Ovary (tissue), 9 donors: ENCODE measurements around the gene EXOC6B. TPM values are rescaled to one million over a fixed set of nuclear protein-coding genes. Genes with fewer than 3 reads are reported as not detected.

ENCODE experiments used
- DNase-seq, 5 donors: peaks; one replicate each; pipeline ENCODE4 v3.0.0-alpha.2; 2019 to 2020
- H3K27ac ChIP-seq, 2 donors: fragments of 200-600 bp; one replicate each; pipeline versions ENCODE4 v1.5.1 to v1.8.0; 2019 to 2022
- H3K27me3 ChIP-seq: fragments of 200-600 bp; one replicate; pipeline ENCODE4 v1.8.0; 2022
- H3K36me3 ChIP-seq: fragments of 200-600 bp; sonication (generic); one replicate; pipeline ENCODE4 v1.5.1; 2019
- H3K4me1 ChIP-seq: one replicate; pipeline ENCODE4 v1.8.1; 2013; ENCODE audit warnings: mild to moderate bottlenecking, moderate library complexity; ENCODE audit not compliant: insufficient read depth
- H3K4me3 ChIP-seq: fragments of 200-600 bp; sonication (generic); one replicate; pipeline ENCODE4 v1.5.1; 2017
- H3K9me3 ChIP-seq, 2 donors: fragments of 200-600 bp in 1 of 2; sonication (generic) in 1 of 2; one replicate each; pipeline versions ENCODE4 v1.5.1 to v1.8.1; 2013 to 2019; ENCODE audit warnings: mild to moderate bottlenecking in 1 of 2, moderate library complexity in 1 of 2
- EP300 ChIP-seq: sonication (generic); formaldehyde crosslinking; IDR thresholded peaks from one replicate; pipeline ENCODE4 v1.6.1; 2017; ENCODE audit warnings: antibody characterized with exemption
- POLR2A ChIP-seq: fragments of 450-650 bp; IDR thresholded peaks from one replicate; pipeline ENCODE4 v1.6.1; 2017; ENCODE audit warnings: antibody characterized with exemption, mild to moderate bottlenecking, moderate library complexity
- WGBS, 3 donors: extraction: QIAGEN DNeasy Blood & Tissue Kit in 1 of 3; methylation state at CpG; one replicate each; pipeline versions ENCODE4 v1.1.5 to v1.1.7; 2013 to 2017; 5-methylcytosine and 5-hydroxymethylcytosine counted together
- intact Hi-C, 4 donors: fragments of 100-400 bp; cut with DNase I; formaldehyde crosslinking; loops; one replicate each; pipeline versions ENCODE4 v1.11.0 to v1.15.1; 2022 to 2023
- polyA plus RNA-seq, 2 donors: library from polyadenylated mRNA; stranded (reverse); fragments of 200-250 nt in 1 of 2; fragments of 350-450 nt in 1 of 2; fragmentation: Illumina TruSeq in 1 of 2; extraction: RNeasy Lipid Tissue Mini Kit (QIAGEN cat#74804) in 1 of 2; gene quantifications; one replicate each; pipeline ENCODE4 v1.2.3, GENCODE V29; 2013 to 2014
- total RNA-seq, 7 donors: library from RNA; depleted of rRNA in 2 of 7; stranded (reverse); fragments of >200 nt in 2 of 7; fragmentation: NEBNext Ultra II Directional in 3 of 7; extraction: Animal tissue kit (Norgen Biotek cat#: 25700) in 3 of 7; gene quantifications; one replicate each; pipeline versions ENCODE4 v1.1.0 to v1.2.4, GENCODE V29; 2016 to 2023
- TF ChIP-seq, protein P1 (sequence below), 3 donors: fragments of 450-650 bp in 2 of 3; fragments of 200-600 bp in 1 of 3; IDR thresholded peaks; one replicate each; pipeline versions ENCODE4 v1.5.1 to v1.8.0; 2016 to 2022; ENCODE audit warnings: antibody characterized with exemption in 3 of 3, mild to moderate bottlenecking in 1 of 3
- donor health status: DM: no; HTN: no; CAD: no; lungs with moderate emphysema.
- donor health status: DM: no; HTN: no; CAD: no.
- donor health status: Bipolar disorder and iron deficiency.
- donor health status: DM: yes; HTN: yes; CAD: no.
- donor health status: DM: no; HTN: no; CAD: no.
- donor health status: DM: yes; HTN: yes; CAD: no.

EXOC6B gene
- total and polyA plus RNA-seq, 9 donors = 11.9 to 84.9 (median 57.8) TPM

DNA sequence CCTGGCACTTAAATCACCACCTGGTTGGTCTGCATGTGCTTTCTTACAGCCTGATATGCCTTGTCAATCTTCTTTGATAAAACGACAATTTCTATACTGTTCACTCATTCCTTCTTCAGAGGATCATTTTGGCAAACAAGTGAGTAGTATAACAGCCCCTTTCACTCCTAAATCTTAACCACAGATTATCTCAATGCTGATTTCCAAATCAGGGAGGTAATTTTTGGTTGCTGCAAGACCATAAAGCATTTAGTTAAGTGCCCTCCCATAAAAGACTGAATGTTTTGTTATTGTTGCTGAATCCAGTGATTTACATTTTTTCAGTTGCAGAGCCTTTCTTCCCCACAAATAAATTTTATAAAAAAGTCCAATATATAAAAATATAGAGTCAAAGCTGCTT lies 549.0 kb downstream of the EXOC6B start:
- Histone ChIP-seq H3K27me3 (no peaks in the 10 kb centered on the region), H3K36me3 (no peaks in the 10 kb centered on the region), H3K4me1 (peaks cover 5% of the 10 kb centered on the region), H3K9me3 (no peaks in the 10 kb centered on the region), H3K27ac (no peak overlapping the region), H3K4me3 (no peak overlapping the region)
- intact Hi-C loops = no loop called here
- TF ChIP-seq, protein P1, sequence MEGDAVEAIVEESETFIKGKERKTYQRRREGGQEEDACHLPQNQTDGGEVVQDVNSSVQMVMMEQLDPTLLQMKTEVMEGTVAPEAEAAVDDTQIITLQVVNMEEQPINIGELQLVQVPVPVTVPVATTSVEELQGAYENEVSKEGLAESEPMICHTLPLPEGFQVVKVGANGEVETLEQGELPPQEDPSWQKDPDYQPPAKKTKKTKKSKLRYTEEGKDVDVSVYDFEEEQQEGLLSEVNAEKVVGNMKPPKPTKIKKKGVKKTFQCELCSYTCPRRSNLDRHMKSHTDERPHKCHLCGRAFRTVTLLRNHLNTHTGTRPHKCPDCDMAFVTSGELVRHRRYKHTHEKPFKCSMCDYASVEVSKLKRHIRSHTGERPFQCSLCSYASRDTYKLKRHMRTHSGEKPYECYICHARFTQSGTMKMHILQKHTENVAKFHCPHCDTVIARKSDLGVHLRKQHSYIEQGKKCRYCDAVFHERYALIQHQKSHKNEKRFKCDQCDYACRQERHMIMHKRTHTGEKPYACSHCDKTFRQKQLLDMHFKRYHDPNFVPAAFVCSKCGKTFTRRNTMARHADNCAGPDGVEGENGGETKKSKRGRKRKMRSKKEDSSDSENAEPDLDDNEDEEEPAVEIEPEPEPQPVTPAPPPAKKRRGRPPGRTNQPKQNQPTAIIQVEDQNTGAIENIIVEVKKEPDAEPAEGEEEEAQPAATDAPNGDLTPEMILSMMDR (IDR thresholded peaks at IDR 0.05) = no peak
- TF ChIP-seq POLR2A = no peak
- TF ChIP-seq EP300 = no peak
- DNase-seq = no peak
- WGBS, 3 donors = 36 to 46% (median 38%) methylated on average over 1 of the region's 1 CpG

DNA sequence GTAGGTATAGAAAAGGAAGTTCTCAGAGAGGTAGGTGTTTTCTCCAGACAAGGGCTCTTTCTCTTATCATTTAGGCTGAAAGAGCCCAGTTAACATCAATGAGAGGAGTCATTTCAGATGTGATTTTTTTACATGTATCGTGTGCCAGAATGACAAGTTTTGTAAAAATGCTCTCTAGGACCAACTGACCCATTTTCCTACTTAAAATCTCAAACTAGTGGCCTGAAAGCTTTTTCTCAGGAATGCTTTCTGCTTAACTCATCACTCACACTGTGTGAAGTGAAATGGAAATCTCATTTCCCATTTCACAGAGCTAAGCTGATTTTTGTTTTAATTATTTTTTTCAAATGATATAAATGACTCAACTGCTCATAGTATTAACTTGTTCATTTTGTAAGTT lies 549.5 kb downstream of the EXOC6B start:
- TF ChIP-seq EP300 (no peak), POLR2A (no peak)
- TF ChIP-seq, protein P1 (IDR thresholded peaks at IDR 0.05) = no peak
- Histone ChIP-seq H3K4me3 (no peak overlapping the region), H3K9me3 (no peaks in the 10 kb centered on the region), H3K36me3 (no peaks in the 10 kb centered on the region), H3K27me3 (no peaks in the 10 kb centered on the region), H3K4me1 (peaks cover 8% of the 10 kb centered on the region), H3K27ac (no peak overlapping the region)
- WGBS, 3 donors = 51 to 74% (median 56%) methylated on average over 1 of the region's 1 CpG
- intact Hi-C loops = no loop called here
- DNase-seq = no peak

DNA sequence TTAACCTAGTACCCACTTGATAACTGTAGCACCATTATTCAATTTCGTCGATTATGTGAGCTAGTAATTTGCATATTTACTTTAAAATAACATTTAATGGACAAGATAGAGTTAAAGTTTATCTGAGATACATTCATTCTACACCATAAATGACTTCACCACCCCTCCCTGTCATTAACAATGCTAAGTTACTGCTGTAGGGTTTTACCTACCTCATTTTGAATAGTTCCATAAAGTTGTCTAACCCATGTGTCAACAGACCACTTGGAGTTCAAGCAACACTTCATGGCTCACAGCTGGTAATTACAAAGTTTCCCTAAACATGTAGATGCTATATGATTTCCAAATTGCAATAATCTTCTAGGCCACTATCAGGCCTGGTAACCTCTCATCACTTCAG lies 550.7 kb downstream of the EXOC6B start:
- intact Hi-C loops = no loop called here
- H3K27me3 ChIP-seq = no peaks in the 10 kb centered on the region
- no peak for DNase-seq
- TF ChIP-seq EP300 (no peak), POLR2A (no peak)
- TF ChIP-seq, protein P1 (IDR thresholded peaks at IDR 0.05) = no peak
- 14 to 52% (median 16%) methylated on average over 2 of the region's 2 CpGs for WGBS, 3 donors
- no peaks in the 10 kb centered on the region for H3K9me3 ChIP-seq
- H3K4me1 ChIP-seq = peaks cover 8% of the 10 kb centered on the region
- H3K36me3 ChIP-seq = no peaks in the 10 kb centered on the region
- H3K4me3 ChIP-seq = no peak overlapping the region
- no peak overlapping the region for H3K27ac ChIP-seq

DNA sequence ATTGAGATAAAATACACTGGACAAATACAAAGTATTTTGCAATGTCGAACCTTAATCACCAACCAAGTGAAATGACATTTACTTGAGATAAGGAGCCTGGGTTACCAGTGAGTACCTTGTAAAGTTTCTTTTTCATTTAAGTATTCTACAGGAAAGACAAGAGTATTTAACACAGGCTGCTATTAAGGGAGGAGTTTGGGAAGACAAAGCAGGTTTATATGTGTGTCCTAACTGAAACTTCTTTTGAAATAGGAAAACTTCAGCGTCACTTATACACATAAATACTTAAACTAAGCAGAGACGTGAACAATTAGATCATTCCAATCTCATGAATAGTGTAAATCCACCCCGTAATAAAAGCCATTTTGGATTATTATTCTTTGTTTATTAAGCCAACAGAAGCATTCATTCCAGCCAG lies 551.4 kb downstream of the EXOC6B start:
- TF ChIP-seq EP300 = no peak
- TF ChIP-seq, protein P1 (IDR thresholded peaks at IDR 0.05) = no peak
- WGBS, 3 donors = 7 to 17% (median 16%) methylated on average over 4 of the region's 4 CpGs
- Histone ChIP-seq H3K27ac (no peak overlapping the region), H3K36me3 (no peaks in the 10 kb centered on the region), H3K9me3 (no peaks in the 10 kb centered on the region), H3K4me1 (peaks cover 8% of the 10 kb centered on the region), H3K4me3 (no peak overlapping the region), H3K27me3 (no peaks in the 10 kb centered on the region)
- intact Hi-C loops = no loop called here
- no peak for DNase-seq

DNA sequence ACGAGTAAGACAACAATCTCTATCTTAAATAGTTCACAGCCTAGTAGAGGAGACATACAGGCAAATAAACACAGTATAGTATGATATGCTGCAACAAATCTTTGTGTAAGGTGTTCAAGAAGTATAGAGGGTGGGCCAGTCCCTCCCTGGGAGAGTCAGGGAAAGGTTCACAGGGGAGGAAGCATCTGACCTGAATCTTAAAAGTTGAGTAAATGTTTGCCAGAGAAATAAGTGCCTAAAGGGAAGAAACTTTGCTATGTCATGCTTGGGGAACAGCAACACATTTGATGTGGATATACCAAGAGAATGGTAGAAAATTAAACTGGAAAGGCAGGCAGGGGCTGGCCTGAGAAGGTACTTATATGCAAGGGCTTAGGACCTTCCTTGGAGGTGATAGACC lies 552.4 kb downstream of the EXOC6B start:
- TF ChIP-seq POLR2A (no peak), EP300 (no peak)
- TF ChIP-seq, protein P1 (IDR thresholded peaks at IDR 0.05) = no peak
- Histone ChIP-seq H3K36me3 (no peaks in the 10 kb centered on the region), H3K27ac (no peak overlapping the region), H3K4me3 (no peak overlapping the region), H3K27me3 (no peaks in the 10 kb centered on the region), H3K9me3 (no peaks in the 10 kb centered on the region), H3K4me1 (peaks cover 8% of the 10 kb centered on the region)
- intact Hi-C loops = no loop called here
- DNase-seq = no peak
- 38 to 51% (median 51%) methylated on average over 1 of the region's 1 CpG for WGBS, 3 donors
